Panc1 (cell line): ENCODE data around the gene SUCO. TPM values are rescaled to one million over a fixed set of nuclear protein-coding genes. Genes with fewer than 3 reads are reported as not detected.

ENCODE experiments used
- ATAC-seq: fragments of 200-7000 bp; cut with Tn5 transposase; 2 replicates; pipeline ENCODE4 v1.9.1; 2020; ENCODE audit warnings: mild to moderate bottlenecking, moderate library complexity
- BruUV-seq: library from RNA; stranded (reverse); fragments of 400-500 nt; replicated peaks from 2 replicates; lab custom pipeline; 2021; lab: Mats Ljungman, UMichigan
- CTCF ChIA-PET: fragments of 300-600 bp; sonication (Branson Sonifier 250); formaldehyde crosslinking; loops from one replicate; lab custom pipeline; 2022; ENCODE audit warnings: antibody characterized with exemption; lab: Charles Lee
- POLR2A ChIA-PET: fragments of 300-600 bp; sonication (Branson Sonifier 250); formaldehyde crosslinking; loops from one replicate; lab custom pipeline; 2022; ENCODE audit warnings: antibody characterized with exemption; lab: Charles Lee
- DNase-seq: peaks from one replicate; pipeline ENCODE4 v3.0.0-alpha.2; 2010; ENCODE audit warnings: low read depth, low spot score
- H3K27ac ChIP-seq: 2 replicates; pipeline ENCODE4 v1.5.1; 2011; ENCODE audit warnings: mild to moderate bottlenecking, low read length, inconsistent platforms
- H3K27me3 ChIP-seq: fragments of 200-500 bp; sonication (Bioruptor generic); 2 replicates; pipeline ENCODE4 v1.6.0; 2014; ENCODE audit warnings: low read length, inconsistent platforms; ENCODE audit not compliant: control insufficient read depth, insufficient read depth
- H3K36me3 ChIP-seq: fragments of 200-500 bp; sonication (Bioruptor generic); 2 replicates; pipeline ENCODE4 v1.5.1; 2014; ENCODE audit warnings: inconsistent platforms, mild to moderate bottlenecking, low read length, moderate library complexity; ENCODE audit not compliant: control insufficient read depth, insufficient read depth
- H3K4me1 ChIP-seq: 2 replicates; pipeline ENCODE4 v1.5.1; 2011; ENCODE audit warnings: inconsistent platforms, mild to moderate bottlenecking, low read length, moderate library complexity; ENCODE audit not compliant: control insufficient read depth, insufficient read depth
- H3K4me3 ChIP-seq, 2 experiments: 2 replicates each; pipeline ENCODE4 v1.5.1; 2011 to 2012; ENCODE audit warnings: low read depth in 2 of 2, low read length in 2 of 2, mild to moderate bottlenecking in 2 of 2, inconsistent platforms in 1 of 2, moderate library complexity in 1 of 2
- H3K9me3 ChIP-seq: fragments of 200-500 bp; sonication (Bioruptor generic); 2 replicates; pipeline ENCODE4 v1.5.1; 2014; ENCODE audit warnings: low read depth, mild to moderate bottlenecking, inconsistent platforms, low read length, moderate library complexity; ENCODE audit not compliant: control insufficient read depth, insufficient read depth
- POLR2AphosphoS5 ChIP-seq: IDR thresholded peaks from 2 replicates; pipeline ENCODE4 v1.6.1; 2012; ENCODE audit warnings: mild to moderate bottlenecking, low read depth, low read length, moderate library complexity
- SIN3A ChIP-seq: IDR thresholded peaks from 2 replicates; pipeline ENCODE4 v1.6.1; 2012; ENCODE audit warnings: low read depth, mild to moderate bottlenecking, low read length, moderate library complexity, borderline replicate concordance; ENCODE audit not compliant: insufficient read depth
- TCF7L2 ChIP-seq: IDR thresholded peaks from 2 replicates; pipeline ENCODE4 v1.6.1; 2011; ENCODE audit warnings: mild to moderate bottlenecking, low read depth, low read length, inconsistent platforms
- in situ Hi-C: cut with HindIII; loops from 2 replicates; pipeline ENCODE4 v1.10.0; 2016; ENCODE audit warnings: low sequenced_read_pairs, low pct_unique_long_range_greater_than_20kb
- intact Hi-C: fragments of 100-400 bp; cut with micrococcal nuclease; formaldehyde crosslinking; loops from one replicate; pipeline ENCODE4 v1.10.0; 2022; ENCODE audit not compliant: unreplicated experiment
- total RNA-seq: library from RNA; stranded (reverse); gene quantifications from one replicate; pipeline ENCODE4 v1.2.1, GENCODE V29; 2021; ENCODE audit not compliant: unreplicated experiment
- TF ChIP-seq, protein P1 (sequence below): fragments of 450-650 bp; IDR thresholded peaks from 2 replicates; pipeline ENCODE4 v1.5.1; 2017; ENCODE audit warnings: mild to moderate bottlenecking
- TF ChIP-seq, protein P2 (sequence below), 2 experiments: IDR thresholded peaks; 2 replicates each; pipeline ENCODE4 v1.6.1; 2011 to 2012; ENCODE audit warnings: low read depth in 2 of 2, control low read depth in 1 of 2, low read length in 1 of 2, mild to moderate bottlenecking in 1 of 2, moderate library complexity in 1 of 2; ENCODE audit not compliant: insufficient read depth in 1 of 2

The SUCO gene
- total RNA-seq, 1 experiment from 2014 or later = 31.3 TPM

DNA sequence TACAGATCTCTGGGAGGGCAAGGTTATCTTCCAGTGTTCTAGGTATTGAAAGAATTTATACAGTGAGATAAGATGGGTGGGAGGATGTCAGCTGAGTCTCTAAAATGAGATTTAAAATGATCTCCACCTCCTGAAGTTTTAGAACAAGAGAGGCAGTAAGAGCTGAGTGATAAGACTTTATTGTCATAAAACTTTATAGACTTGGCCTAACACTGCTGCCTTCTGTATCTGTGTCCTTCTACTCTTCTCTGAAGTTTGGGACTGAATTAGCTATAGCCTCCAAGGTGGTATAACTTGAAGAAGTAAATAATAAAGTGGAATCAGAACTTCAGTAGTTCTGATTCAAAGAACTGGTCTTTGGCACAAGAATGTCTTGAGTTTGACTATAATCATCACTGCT, 48.3 kb downstream of the SUCO start:
- no peaks in the 10 kb centered on the region for H3K4me1 ChIP-seq
- ChIA-PET CTCF (no interaction called here), POLR2A (no interaction called here)
- DNase-seq (no peak), ATAC-seq (no peak)
- H3K36me3 ChIP-seq = peaks cover 16% of the 10 kb centered on the region
- intact Hi-C loops = no loop called here
- no peaks in the 10 kb centered on the region for H3K27me3 ChIP-seq
- TF ChIP-seq, protein P1, sequence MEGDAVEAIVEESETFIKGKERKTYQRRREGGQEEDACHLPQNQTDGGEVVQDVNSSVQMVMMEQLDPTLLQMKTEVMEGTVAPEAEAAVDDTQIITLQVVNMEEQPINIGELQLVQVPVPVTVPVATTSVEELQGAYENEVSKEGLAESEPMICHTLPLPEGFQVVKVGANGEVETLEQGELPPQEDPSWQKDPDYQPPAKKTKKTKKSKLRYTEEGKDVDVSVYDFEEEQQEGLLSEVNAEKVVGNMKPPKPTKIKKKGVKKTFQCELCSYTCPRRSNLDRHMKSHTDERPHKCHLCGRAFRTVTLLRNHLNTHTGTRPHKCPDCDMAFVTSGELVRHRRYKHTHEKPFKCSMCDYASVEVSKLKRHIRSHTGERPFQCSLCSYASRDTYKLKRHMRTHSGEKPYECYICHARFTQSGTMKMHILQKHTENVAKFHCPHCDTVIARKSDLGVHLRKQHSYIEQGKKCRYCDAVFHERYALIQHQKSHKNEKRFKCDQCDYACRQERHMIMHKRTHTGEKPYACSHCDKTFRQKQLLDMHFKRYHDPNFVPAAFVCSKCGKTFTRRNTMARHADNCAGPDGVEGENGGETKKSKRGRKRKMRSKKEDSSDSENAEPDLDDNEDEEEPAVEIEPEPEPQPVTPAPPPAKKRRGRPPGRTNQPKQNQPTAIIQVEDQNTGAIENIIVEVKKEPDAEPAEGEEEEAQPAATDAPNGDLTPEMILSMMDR = no peak
- TF ChIP-seq TCF7L2 = no peak
- no peak for TF ChIP-seq SIN3A
- TF ChIP-seq POLR2AphosphoS5 = no peak
- TF ChIP-seq, protein P2, sequence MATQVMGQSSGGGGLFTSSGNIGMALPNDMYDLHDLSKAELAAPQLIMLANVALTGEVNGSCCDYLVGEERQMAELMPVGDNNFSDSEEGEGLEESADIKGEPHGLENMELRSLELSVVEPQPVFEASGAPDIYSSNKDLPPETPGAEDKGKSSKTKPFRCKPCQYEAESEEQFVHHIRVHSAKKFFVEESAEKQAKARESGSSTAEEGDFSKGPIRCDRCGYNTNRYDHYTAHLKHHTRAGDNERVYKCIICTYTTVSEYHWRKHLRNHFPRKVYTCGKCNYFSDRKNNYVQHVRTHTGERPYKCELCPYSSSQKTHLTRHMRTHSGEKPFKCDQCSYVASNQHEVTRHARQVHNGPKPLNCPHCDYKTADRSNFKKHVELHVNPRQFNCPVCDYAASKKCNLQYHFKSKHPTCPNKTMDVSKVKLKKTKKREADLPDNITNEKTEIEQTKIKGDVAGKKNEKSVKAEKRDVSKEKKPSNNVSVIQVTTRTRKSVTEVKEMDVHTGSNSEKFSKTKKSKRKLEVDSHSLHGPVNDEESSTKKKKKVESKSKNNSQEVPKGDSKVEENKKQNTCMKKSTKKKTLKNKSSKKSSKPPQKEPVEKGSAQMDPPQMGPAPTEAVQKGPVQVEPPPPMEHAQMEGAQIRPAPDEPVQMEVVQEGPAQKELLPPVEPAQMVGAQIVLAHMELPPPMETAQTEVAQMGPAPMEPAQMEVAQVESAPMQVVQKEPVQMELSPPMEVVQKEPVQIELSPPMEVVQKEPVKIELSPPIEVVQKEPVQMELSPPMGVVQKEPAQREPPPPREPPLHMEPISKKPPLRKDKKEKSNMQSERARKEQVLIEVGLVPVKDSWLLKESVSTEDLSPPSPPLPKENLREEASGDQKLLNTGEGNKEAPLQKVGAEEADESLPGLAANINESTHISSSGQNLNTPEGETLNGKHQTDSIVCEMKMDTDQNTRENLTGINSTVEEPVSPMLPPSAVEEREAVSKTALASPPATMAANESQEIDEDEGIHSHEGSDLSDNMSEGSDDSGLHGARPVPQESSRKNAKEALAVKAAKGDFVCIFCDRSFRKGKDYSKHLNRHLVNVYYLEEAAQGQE (IDR thresholded peaks at IDR 0.05; ENCODE audit: insufficient read depth in 1 of 2, low read depth in 2 of 2, low read length in 1 of 2) = no peak
- no peaks in the 10 kb centered on the region for H3K9me3 ChIP-seq
- in situ Hi-C loops = no loop called here
- H3K4me3 ChIP-seq = no peak overlapping the region
- no peak overlapping the region for H3K27ac ChIP-seq
- no TSS peak for BruUV-seq

DNA sequence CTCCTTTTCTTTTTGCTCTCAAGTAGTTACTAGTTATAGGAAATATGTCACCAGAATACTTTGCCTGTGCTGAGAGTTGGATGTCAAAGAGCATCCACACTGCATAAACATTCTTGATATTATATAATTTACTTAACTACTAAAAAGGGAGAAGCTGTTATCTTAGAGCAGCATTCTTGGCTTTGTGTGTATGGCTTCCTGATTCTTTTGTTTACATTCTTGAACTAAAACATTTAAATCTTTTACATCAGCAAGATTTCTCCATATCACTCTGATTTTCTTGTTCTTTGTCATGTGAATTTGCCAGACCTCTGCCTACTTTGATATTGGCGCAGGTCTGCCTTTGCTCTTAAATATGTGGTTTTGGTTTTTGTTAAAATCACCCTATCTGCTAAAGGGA, 48.8 kb downstream of the SUCO start:
- POLR2A ChIA-PET = interaction anchor here (0.5 kb wide), 1 partner anchor 66 kb away, joined by 3 read pairs; no protein-coding TSS in a partner anchor
- no peaks in the 10 kb centered on the region for H3K4me1 ChIP-seq
- in situ Hi-C loops = no loop called here
- no peaks in the 10 kb centered on the region for H3K9me3 ChIP-seq
- intact Hi-C loops = no loop called here
- no peak overlapping the region for H3K4me3 ChIP-seq
- peaks cover 12% of the 10 kb centered on the region for H3K36me3 ChIP-seq
- ATAC-seq (no peak), DNase-seq (no peak)
- BruUV-seq = no TSS peak
- no peak overlapping the region for H3K27ac ChIP-seq
- H3K27me3 ChIP-seq = no peaks in the 10 kb centered on the region
- TF ChIP-seq SIN3A = no peak
- TF ChIP-seq, protein P2 (IDR thresholded peaks at IDR 0.05; ENCODE audit: insufficient read depth in 1 of 2, low read depth in 2 of 2, low read length in 1 of 2) = no peak
- no peak for TF ChIP-seq POLR2AphosphoS5
- TF ChIP-seq TCF7L2 = no peak
- TF ChIP-seq, protein P1 = no peak
- CTCF ChIA-PET = no interaction called here
